ENCODE data around the gene IPO7. TPM values are rescaled to one million over a fixed set of nuclear protein-coding genes. Genes with fewer than 3 reads are reported as not detected.

The IPO7 gene
- total and polyA plus RNA-seq, 2 of the 13 experiments (the other 11 are each of a cell fraction or from before 2014, with no cell fraction given), result 59.4 to 98.4 TPM

- TF ChIP-seq CERS6 (CRISPR knock-in tag; IDR thresholded peaks at IDR 0.05) (no peak), MYNN (CRISPR knock-in tag; IDR thresholded peaks at IDR 0.05; ENCODE audit: low read depth) (0 out of 2 replicates have a peak, but pooled peaks have one; percentile 55), GTF3A (CRISPR knock-in tag; conservative IDR thresholded peaks at IDR 0.05) (no peak), SIX4 (CRISPR knock-in tag; IDR thresholded peaks at IDR 0.05) (no peak), ZNF563 (CRISPR knock-in tag; IDR thresholded peaks at IDR 0.05) (no peak), ZNF570 (CRISPR knock-in tag; IDR thresholded peaks at IDR 0.05; ENCODE audit: borderline replicate concordance) (no peak), ZHX2 (IDR thresholded peaks at IDR 0.05; ENCODE audit: low read depth) (peak; percentile 90), ZHX2 (CRISPR knock-in tag; IDR thresholded peaks at IDR 0.05; ENCODE audit: borderline replicate concordance) (no peak), GATAD1 (CRISPR knock-in tag; IDR thresholded peaks at IDR 0.05) (peak; percentile 83), HNRNPH1 (optimal IDR thresholded peaks at IDR 0.05; ENCODE audit: low read depth, low read length) (no peak), JARID2 (CRISPR knock-in tag; IDR thresholded peaks at IDR 0.05; ENCODE audit: insufficient replicate concordance) (no peak), ARID2 (CRISPR knock-in tag; IDR thresholded peaks at IDR 0.05; ENCODE audit: borderline replicate concordance) (no peak), ADNP (CRISPR knock-in tag; IDR thresholded peaks at IDR 0.05) (no peak), TERF1 (CRISPR knock-in tag; IDR thresholded peaks at IDR 0.05) (no peak), AKAP8 (CRISPR knock-in tag; IDR thresholded peaks at IDR 0.05) (no peak), GRHL1 (CRISPR knock-in tag; conservative IDR thresholded peaks at IDR 0.05) (no peak), ZBTB7B (CRISPR knock-in tag; IDR thresholded peaks at IDR 0.05) (peak; percentile 67; the same call in 1 of the 2 replicates), ZNF484 (CRISPR knock-in tag; IDR thresholded peaks at IDR 0.05; ENCODE audit: borderline replicate concordance, low read depth) (no peak)
Measured at GRCh38 chr11:9460322-9461062, 76.0 kb downstream of the IPO7 start, which contains the start of gene ZNF143 (continued).

Measured in HepG2 (cell line).